GM18526 (cell line): Measurements from ENCODE around the gene SRPK2.

Experiments
- POLR2A ChIP-seq: IDR thresholded peaks from 3 replicates; pipeline ENCODE4 v1.6.1; 2011; ENCODE audit not compliant: insufficient read length; ENCODE audit errors: extremely low read depth

The SRPK2 gene

DNA sequence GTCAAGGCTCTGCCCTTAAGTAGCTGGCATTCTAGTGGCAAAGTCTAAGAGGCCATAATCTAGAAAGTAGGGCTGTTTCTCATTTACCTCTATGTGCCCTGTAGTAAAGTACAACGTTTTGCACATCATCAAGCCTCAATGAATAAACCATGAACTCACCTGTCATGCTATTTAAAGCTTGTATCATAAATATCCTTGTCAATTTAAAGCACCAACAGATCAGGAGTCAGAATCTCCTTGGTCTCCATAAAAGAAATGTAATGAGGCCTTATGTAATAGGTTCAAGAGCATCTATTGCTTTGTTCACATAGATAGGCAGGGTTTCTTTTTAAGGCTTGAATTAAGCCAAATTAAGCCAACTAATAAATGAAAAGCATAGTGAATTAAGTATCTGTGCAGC, 192.8 kb downstream of the SRPK2 start:
- no peak for TF ChIP-seq POLR2A

DNA sequence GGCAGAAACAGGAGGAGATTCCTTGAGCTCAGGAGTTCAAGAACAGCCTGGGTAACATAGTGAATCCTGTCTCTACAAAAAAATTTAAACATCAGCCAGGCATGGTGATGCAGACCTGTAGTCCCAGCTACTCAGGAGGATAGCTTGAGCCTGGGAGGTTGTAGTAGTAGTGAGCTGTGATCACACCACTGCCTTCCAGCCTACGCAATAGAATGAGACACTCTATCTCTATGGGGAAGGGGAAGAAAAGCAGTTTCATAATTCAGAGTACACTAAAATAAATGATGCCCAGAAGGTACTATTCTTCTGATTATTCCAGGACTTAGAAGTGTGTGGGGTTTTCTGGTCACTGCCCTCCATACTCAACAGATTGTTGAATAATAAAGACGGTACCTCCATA, 197.4 kb downstream of the SRPK2 start:
- no peak for TF ChIP-seq POLR2A

DNA sequence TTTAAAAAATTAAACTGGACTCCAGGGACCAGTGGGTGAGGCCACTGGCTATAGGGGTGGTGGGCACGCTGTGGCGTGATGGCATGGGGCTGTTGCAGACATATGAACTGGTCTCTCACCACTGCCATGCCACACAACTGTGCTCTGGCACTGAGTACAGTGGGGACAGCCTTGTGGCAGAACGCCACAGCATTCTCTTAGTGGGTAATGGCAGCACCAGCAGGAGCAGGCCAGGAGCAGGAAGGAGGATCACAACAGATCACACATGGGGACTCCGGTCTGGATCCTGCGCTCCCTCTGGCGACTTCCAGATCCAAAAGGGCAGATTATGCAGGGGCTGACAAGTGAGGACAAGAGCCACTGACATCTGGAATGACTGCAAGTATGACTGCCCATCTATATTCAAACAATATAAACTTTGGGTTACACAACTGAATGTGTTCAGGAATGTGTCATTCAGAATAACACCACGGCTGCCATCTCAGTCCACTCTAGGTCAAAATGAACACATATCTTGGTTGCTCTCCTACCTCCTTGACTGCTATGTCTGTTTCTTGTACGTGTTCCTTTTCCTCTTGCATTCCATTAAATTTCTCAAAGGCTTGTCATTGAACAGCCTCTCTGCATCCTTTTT, 198.7 kb downstream of the SRPK2 start:
- no peak for TF ChIP-seq POLR2A

DNA sequence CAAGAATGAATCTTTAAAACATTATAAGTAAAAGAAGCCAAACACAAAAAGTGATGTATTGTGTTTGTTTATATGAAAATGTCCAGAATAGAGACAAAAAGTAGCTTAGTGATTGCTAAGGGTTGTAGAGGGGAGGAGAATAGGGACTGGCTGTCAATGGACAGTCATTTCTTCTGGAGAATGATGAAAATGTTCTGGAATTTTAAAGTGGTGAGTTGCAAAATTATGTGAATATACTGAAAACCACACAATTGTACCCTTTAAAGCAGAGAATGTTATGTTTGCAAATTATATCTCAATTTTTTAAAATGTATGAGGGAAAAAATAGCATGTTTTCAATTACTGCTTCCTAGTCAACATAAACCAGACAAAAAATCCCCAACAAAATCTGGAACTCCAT, 200.5 kb downstream of the SRPK2 start:
- no peak for TF ChIP-seq POLR2A

DNA sequence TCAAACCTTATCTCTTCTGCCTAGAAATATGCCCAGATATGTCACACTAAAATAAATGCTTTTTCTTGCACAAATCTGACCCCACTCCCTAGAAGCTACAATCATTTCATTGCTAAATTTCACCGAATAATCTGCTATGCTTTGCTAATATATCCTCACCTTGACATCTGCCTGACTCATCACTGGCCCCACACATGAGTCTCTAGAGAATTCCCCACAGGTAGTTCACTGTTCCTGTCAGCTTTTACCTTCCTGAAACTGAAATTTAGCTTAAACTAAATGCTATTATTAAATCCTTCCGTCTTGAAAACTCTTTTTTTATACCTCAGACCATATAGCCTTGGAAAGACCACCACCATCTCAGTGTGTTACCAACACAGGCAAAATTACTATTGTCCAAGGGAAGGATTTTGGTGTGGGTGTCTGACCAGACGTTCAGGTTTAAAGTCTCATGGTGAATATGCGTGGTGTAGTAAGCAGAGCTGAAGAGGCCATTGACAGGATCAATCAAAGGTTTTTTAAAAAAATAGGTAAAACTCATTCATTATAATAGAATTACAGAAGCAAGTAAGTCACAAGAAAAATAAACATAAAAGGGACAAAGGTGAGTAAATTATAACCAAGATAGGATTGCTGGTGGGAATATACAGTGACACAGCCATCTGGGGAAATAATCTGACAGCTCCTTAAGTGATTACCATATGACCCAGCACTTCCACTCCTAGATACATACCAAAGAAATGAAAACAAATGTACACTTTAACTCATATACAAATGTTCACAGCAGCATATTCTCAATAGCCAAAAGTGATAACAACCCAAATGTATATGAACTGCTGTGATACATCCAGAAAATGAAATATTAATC, 201.2 kb downstream of the SRPK2 start:
- TF ChIP-seq POLR2A = no peak

DNA sequence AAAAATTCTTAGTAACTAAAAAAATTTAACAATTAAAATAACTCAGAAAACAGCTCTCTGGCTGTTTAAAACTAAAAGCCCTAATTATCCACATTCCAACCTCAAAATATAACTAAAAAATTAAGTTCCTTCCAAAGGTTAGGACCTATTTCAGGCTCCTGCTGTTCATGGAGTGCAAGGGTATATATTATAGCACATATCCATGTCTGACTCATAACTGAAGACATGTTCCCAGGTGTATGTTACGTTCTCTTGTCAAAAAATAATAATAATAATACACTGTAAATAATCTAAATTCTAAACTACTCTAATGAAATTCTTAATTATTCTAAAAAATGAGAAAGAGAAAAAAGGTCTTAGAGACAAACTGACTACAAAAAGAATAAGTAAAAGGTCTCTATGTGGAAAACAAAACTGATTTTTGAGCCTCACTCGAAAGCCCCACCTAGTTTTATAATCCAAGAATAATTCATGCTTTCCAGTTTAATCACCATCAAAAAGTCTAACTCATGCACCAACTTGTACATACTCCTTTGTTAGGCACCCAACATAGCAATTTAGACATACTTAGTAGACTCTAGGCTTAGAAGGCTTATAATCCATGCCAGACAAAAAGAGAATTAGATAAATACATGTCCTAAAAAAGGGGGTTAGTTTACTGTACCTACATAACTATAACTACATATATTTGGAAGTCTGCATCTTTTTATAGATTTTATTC, 203.3 kb downstream of the SRPK2 start:
- no peak for TF ChIP-seq POLR2A

DNA sequence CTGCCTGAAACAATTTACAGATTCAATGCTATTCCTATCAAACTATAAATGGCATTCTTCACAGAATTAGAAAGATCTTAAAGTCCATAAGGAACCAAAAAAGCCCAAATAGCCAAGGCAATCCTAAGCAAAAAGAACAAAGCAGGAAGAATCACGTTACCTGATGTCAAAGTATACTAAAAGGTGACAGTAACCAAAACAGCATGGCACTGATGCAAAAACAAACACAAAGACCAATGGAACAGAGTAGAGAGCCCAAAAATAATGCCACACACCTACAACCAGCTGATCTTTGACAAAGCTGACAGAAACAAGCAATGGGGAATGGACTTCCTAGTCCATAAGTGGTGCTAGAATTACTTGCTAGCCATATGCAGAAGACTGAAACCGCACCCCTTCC, 208.7 kb downstream of the SRPK2 start:
- no peak for TF ChIP-seq POLR2A

DNA sequence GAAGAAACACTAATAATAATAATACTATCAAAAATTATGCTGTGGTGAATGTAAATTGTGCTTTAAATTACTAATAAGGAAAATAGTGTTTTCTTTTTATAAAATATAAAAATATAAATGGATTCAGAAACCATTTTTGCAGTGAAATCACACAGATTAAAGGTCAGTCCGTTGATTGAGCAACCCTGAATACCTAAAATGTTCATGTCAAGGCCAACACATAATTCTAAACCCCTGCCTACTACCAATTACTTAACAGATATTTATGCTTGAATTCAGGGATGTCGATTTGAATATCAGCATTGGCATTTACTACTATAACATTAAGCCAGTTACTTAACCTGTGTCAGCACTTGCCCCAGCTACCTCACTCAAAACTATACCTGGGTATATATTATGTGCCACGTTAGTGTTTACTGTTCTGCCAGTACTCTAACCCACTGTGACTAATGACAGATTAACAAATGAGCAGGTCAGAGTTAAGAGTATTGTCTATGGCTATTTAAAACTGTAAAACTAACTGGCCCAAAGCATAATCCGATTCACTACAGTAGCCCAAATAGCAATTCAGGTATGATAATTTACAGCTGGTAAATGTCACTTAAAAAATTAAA, 209.7 kb downstream of the SRPK2 start:
- no peak for TF ChIP-seq POLR2A

DNA sequence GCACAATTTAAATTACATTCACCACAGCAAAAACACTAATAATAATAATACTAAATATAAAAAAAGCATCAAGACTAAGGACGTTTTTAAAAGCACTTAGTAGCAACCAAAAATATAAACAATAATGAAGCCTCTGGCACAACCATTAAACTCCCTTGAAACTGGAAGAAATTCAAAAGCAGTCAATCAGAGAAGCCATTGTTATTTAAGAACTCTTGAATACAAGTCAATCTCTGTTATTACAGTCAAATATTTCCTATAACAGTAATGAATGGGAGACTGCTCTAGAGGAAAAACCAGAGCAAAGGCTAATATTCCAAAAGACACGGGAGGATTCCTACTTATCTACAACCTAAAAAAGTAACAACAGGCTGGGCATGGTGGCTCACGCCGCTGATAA, 210.5 kb downstream of the SRPK2 start:
- TF ChIP-seq POLR2A = no peak

DNA sequence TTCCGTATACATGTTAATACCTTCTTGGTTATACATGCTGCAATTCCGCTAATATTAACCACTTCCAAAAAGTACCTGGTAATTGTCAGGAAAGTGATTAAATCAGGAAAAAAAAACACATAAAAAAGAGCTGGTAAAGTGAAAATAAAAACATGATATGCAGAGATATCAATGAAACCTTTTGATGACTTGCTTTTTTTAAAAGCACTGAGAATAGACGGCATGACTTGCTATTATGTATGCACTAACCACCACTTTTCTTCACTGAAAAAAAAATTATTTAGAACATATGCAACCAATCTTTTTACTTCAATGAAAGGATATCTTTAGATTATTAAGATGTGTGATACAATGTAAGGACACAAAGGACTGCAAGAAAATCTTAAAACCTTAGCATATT, 211.7 kb downstream of the SRPK2 start:
- TF ChIP-seq POLR2A = no peak

DNA sequence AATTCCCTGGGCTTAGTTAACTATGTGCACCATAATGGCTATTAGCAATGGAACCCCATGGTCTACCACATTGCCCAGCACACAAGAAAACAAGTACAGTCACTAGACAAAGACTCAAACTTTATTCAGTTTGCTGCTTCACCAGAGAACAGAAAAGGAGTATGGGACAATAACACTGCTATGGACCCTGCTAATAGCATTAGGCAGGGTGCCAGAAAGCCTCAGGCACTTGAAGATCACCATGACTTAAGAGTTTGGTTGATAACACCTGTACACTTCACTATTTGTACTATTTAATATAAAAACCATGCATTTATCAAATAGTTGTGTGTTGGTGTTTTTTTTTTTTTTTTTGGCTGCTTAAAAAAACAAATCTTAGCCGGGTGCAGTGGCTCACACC, 215.1 kb downstream of the SRPK2 start:
- no peak for TF ChIP-seq POLR2A

DNA sequence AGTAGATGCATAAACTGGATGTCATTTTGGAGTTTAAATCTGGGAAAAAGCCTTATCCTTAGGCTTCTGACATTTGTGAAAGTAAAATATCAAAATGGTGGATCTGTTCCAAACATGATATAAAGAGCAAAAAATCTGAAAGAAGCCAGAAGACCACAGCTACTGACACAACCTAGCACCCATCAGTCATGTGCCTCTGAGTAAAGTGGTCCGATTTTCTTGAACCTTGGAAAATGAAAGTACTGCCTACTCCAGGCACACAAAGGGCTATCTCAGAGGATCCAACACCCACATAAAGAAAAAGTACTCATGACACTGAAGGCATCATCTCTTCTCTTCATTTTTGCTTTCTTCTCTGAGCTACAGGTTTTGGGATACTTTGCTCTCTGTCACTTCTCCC, 224.0 kb downstream of the SRPK2 start:
- TF ChIP-seq POLR2A = no peak

DNA sequence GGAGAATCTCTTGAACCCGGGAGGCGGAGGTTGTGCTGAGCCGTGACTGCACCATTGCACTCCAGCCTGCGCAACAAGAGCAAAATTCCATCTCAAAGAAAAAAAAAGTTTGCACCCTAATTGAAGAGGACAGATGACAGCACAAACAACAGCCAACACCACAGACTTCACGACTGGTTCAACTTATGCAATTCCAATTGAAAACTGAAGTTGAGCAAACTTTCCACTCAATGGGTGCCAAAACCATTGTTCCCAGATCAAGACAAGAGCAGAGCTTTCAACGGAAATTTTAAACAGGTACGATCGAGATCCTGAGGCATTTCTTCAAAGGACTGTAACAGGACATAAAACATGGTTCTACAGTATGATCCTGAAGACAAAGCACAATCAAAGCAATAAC, 225.0 kb downstream of the SRPK2 start:
- no peak for TF ChIP-seq POLR2A

DNA sequence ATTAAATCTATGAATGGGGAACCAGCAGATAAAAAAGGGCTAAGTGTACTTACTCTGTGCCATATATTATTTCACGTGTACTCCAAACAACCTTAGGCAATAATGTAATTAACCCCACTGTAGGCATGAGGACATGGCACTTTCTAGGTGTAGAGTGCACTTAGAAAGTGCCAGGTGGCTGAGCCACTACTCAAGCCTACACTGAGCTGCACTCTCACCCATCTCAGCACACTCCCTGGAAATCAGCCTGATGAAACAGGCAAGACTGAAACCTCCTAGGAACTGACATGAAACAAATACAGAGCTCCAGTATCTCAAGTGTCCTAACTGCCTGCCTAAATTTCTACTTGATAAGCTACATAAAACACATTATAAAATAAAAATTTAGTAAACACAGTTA, 227.4 kb downstream of the SRPK2 start:
- TF ChIP-seq POLR2A = no peak

DNA sequence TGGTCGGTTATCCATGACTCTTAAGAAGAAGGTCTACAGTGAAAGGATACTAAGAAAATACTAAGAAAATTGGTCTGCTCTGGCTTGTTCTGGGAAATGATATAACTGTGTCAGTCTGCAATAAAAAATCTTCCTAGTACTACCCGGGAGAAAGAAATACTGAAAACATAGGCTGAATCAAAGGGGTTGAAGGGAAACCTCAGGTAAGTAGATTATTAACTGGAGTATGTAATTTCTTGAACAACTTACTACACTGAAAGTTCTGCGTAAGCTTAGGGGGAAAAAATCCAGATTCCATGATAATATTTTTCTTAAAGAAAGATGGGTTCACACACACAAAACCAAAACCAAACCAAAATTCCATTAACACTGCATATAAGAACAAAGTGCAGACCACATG, 231.4 kb downstream of the SRPK2 start:
- no peak for TF ChIP-seq POLR2A

DNA sequence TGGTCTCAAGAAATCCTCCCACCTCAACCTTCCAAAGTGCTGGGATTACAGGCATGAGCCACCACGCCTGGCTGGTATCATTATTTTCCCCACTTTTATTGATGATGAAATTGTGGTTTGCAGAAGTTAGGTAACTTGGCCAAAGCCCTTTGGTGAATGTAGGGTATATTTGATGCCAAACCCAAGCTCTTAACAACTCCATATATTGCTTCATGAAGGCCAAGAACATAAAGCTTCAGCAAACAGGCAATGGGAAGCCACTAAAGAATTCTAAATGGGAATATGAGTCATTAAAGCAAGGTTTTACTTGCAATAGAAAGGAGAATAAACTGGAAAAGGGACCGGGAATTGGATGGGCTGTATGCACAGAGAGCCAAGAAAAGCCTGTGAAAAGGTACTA, 232.0 kb downstream of the SRPK2 start:
- no peak for TF ChIP-seq POLR2A

DNA sequence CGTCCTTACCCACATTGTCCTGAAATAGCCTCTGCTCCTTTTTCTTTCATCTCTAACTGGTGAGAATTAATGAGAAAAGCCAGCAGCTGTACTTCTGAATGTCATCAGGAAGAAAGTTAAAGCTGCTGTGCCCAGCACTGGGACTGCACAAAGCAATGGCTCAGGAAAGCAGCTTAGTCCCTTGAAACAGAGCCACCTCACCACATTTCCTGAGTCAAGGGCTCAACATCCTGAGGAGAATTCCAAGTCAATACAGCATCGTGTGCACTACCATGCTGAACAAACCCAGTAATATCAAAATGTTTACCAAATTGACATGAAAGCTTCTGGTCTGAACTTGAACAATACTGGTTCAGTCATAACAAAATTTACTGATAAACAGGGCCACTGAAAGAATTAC, 234.6 kb downstream of the SRPK2 start:
- no peak for TF ChIP-seq POLR2A
